GM21526 (cell line): Measurements from ENCODE around the gene DEFB125.
"Not testable (repeated sequence)": the region's sequence is repeated elsewhere in the genome, so short reads cannot be mapped to it uniquely, and the experiment has no call there.

Experiments
- ATAC-seq: cut with Tn5 transposase; IDR thresholded peaks from one replicate; pipeline ENCODE4 v1.9.1; 2021; ENCODE audit warnings: moderate library complexity; ENCODE audit not compliant: unreplicated experiment, low FRiP score

The DEFB125 gene, protein sequence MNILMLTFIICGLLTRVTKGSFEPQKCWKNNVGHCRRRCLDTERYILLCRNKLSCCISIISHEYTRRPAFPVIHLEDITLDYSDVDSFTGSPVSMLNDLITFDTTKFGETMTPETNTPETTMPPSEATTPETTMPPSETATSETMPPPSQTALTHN

GRCh38 chr20:87401-87800 is at the start of gene DEFB125:
Gene DEFB125, plus strand, starts transcription at chr20:87672. Its CDS starts 38 bp downstream, at chr20:87710.
- ATAC-seq, result no peak

GRCh38 chr20:60035-60918 is 27.2 kb upstream of the DEFB125 start:
- no peak for ATAC-seq

GRCh38 chr20:61230-61629 is 26.2 kb upstream of the DEFB125 start:
- ATAC-seq, result no peak

- ATAC-seq, result no peak
Observed at GRCh38 chr20:61757-62156, 25.7 kb upstream of the DEFB125 start.

DNA sequence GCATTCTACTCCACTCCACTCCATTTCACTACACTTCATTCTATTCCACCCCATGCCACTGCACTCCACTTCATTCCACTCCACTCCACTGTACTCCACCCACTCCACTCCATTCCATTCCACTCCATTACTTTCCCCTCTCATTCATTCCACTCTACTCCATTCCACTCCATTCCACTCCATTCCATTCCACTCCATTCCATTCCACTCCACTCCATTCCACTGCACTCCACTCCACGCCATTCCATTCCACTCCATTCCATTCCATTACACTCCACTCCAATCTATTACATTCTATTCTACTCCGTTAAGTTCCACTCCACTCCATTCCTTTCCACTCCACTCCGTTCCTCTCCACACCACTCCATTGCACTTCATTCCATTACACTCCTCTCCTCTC is 25.0 kb upstream of the DEFB125 start:
- ATAC-seq, result no peak

DNA sequence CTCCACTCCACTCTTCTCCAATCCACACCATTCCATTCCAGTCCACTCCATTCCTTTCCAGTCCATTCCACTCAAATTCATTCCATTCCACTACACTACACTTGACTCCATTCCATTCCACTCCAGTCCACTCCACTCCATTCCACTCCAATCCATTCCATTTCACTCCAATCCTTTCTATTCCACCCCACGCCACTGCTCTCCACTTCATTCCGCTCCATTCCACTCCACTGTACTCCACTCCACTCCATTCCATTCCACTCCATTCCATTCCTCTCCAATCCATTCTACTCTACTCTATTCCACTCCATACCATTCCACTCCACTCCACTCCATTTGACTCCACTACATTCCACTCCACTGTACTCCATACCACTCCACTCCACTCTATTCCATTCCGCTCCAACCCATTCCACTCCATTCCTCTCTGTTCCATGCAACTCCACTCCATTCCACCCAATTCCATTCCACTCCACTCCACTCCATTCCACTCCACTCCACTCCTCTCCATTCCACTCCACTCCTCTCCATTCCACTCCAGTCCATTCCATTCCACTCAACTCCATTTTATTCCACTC is 23.4 kb upstream of the DEFB125 start:
- ATAC-seq, result no peak

GRCh38 chr20:64766-65322 is 22.6 kb upstream of the DEFB125 start:
- no peak for ATAC-seq

- ATAC-seq, result no peak
Observed at GRCh38 chr20:77231-77630, 10.2 kb upstream of the DEFB125 start.

- ATAC-seq, result no peak
Observed at GRCh38 chr20:78338-78737, 9.1 kb upstream of the DEFB125 start.

- ATAC-seq, result no peak
Observed at GRCh38 chr20:79565-79964, 7.9 kb upstream of the DEFB125 start.

- ATAC-seq, result no peak
Observed at GRCh38 chr20:90651-91050, 3.2 kb downstream of the DEFB125 start.

DNA sequence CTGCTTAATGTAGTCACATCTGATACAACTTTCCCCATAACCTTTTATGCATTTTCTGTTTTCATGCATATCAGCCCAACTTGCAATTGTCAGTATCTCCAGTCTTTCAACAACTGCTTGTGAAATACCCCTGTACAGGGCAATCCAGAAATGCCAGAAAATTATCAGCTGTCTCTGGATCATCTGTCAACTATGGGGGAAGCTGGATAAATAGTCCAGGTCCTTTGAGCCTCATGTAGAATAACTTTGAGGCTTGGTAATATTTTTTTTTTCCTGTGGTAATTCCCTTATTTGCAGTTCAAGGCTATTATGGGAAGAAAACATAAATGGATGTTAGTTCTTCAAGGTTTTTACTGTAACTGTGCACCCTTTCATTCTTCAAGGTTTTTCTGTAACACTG is 6.2 kb downstream of the DEFB125 start:
- no peak for ATAC-seq

DNA sequence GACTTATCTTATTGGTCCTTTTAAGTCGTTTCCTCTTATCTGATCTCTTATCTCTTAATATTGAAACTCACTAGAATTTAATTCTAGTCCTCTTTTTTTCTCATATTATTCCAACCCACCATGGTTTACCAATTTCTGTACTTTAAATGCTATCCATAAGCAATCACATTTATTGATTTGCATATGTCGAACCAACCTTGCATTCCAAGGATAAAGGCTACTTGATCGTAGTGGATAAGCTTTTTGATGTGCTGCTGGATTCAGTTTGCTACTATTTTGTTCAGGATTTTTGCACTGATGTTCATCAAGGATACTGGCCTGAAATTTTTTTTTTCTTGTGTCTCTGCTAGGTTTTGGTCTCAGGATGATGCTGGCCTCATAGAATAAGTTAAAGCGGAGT is 7.7 kb downstream of the DEFB125 start:
- ATAC-seq, result no peak

DNA sequence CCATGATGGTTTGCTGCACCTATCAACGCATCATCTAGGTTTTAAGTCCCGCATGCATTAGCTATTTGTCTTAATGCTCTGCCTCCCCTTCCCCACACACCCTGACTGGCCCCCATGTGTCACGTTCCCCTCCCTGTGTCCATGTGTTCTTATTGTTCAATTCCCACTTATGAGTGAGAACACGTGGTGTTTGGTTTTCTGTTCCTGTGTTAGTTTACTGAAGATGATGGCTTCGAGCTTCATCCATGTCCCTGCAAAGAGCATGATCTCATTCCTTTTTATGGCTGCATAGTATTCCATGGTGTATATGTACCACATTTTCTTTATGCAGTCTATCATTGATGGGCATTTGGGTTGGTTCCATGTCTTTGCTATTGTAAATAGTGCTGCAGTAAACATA is 10.2 kb downstream of the DEFB125 start:
- ATAC-seq, result not testable (repeated sequence)

- ATAC-seq, result no peak
Observed at GRCh38 chr20:101975-102374, 14.5 kb downstream of the DEFB125 start.

- no peak for ATAC-seq
Observed at GRCh38 chr20:103456-103855, 16.0 kb downstream of the DEFB125 start.

DNA sequence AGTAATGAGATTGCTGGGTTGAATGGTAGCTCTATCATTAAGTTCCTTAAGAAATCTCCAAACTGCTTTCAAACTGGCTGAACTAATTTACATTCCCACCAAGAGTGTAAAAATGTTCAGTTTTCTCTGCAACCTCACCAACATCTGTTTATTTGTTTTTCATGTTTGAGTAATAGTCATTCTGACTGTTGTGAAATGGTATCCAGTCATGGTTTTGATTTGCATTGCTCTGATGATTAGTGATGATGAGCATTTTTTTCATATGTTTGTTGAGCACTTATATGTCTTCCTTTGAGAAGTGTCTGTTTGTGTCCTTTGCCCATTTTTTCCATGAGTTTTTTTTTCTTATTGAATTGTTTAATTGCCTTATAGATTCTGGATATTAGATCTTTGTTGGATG is 24.9 kb downstream of the DEFB125 start:
- no peak for ATAC-seq

DNA sequence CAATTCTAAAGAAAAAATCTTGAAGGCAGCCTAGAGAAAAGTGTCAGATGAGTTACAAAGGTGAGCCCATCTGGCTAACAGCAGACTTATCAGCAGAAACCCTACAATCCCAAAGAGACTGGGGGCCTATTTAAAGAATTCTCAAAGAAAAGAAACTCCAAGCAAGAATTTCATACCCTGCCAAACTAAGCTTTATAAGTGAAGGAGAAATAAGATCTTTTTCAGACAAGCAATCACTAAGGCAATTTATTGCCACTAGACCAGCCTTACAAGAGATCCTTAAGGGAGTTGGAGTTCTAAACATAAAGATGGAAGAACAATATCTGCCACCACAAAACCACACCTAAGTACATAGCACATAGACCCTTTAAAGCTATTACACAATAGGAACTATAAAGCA is 30.0 kb downstream of the DEFB125 start:
- no peak for ATAC-seq

DNA sequence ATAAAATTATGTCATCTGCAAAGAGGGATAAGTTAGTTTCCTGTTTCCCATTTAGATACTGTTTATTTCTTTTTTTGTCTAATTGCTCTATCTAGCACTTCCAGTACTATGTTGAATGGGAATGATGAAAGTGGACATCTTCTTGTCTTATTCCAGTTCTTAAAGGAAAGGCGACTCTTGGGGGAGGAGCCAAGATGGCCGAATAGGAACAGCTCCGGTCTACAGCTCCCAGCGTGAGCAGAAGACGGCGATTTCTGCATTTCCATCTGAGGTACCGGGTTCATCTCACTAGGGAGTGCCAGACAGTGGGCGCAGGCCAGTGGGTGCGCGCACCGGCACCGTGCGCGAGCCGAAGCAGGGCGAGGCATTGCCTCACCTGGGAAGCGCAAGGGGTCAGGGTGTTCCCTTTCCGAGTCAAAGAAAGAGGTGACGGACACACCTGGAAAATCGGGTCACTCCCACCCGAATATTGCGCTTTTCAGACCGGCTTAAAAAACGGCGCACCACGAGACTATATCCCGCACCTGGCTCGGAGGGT is 42.4 kb downstream of the DEFB125 start:
- ATAC-seq, result not testable (repeated sequence)

- no peak for ATAC-seq
Observed at GRCh38 chr20:137668-138490, 50.4 kb downstream of the DEFB125 start.
